Measurements from ENCODE around the gene HTT.

Gene HTT

GRCh38 chr4:3288571-3289094 is 214.2 kb downstream of the HTT start:
- no peak for DNase-seq (ENCODE audit: low spot score)

DNA sequence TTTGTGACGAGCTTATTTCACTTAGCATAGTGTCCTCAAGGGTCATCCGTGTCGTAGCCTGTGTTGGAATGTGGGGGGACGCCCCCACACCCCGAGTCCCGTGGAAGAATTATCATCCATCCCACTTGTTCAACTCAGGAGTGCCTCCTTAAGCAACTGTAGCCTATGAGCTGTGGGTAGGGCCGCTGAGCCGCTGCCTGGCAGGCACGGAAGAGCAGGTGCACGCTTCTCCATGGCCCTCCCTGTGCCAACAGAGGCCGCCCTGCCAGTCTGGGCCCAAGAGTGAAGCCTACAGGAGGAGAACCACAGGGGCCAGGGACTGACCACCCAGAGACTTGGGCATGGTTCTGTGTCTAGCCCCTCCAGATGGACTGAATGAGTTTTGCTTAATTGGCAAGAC is 216.0 kb downstream of the HTT start:
- no peak for DNase-seq (ENCODE audit: low spot score)

- DNase-seq (ENCODE audit: low spot score), result no peak
These were observed 216.4 kb downstream of the HTT start for GRCh38 chr4:3290889-3291321.

DNA sequence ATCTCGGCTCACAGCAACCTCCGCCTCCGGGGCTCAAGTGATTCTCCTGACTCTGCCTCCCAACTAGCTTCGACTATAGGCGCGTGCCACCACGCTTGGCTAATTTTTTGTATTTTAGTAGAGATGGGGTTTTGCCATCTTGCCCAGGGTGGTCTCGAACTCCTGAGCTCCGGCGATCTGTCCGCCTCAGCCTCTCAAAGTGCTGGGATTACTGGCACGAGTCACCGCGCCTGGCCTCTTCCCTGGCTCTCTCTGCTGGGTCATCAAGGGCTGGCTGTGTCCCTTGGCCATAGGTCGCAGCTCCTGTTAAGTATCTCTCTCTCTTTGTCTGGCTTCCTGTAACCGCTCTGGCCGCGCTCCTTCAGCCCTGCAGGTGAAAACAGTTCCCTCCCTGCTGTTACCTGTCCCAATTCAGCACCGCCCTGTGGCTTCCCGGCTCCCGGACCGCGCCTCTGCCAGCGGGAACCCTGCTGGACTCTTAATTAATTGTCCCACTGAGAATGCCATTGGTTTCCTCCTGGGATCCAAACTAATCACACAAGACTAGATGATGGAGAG is 217.0 kb downstream of the HTT start:
- peak; percentile 59 for DNase-seq (ENCODE audit: low spot score)

DNA sequence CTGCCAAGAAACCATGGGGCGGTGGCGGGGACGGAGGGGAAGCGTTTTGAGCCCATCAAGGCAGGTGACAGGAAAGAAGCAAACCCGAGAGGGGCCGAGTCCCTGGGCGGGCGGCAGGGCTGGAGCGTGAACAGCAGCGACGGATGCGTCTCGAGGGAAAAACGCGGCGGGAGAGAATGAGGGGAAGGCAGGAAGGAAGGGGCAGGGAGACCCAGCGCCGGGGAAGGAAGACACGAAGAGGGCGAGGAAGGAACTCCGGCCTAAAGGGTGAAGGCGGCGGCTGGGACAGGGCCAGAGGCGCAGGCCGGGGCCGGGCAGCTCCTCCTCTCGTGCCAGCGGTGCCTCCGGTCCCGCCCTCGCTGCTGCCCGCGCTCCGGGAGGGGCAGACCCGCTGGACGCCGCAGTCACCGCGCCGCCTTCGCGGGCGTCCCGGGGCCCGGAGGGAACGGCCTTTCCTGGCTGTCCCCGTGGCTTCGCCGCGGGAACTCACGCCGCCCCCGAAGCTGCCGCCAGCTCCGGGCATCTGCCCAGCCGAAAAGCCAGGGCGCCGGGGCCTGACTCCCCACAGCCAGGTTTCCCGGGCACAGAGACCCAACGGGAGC is 217.6 kb downstream of the HTT start:
- peak; percentile 74 for DNase-seq (ENCODE audit: low spot score)

DNA sequence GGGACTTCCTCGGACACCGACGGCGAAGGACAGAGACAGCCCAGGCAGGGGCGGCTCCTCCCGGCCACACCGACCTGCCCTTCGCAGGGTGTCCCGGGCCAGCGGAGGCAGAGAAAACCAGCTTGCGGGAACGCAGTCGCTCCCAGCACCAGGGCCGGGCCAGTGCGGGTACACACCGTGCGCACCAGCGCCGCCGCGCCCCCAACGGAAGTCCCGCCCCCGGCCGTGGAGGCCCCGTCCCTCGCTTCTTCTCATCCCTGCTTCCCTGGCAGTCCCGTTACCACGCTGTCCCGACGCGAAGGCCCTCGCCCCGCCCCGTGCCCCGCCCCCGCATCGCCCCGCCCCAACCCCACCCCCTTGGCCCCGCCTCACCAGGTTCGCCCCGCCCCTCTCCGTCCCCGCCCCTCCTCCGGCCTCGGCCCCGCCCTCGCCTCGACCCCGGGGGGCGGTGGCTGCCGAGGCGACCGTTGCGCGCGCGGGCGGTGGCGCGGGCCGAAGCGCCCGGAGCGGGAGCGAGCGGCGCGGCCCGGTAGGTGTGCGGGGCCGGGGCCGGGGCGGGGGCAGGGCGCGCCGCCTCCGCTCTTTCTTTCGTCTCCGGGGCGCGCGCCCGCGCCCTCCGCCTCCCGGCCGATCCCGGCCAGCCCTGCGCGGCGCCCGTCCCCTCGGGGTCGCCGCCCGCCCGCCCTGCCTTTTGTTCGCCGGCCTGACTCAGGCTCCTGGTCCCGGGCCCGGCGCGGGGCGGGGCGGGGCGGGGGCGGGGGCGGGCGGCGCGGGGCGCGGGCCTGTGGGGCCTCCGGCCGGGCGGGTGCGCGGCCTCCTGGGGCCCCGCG is 218.3 kb downstream of the HTT start, which contains the start of gene RGS12:
Gene RGS12 (plus strand): TSS at position 451 of the 830 bp plus-strand sequence. CDS start 23,150 bp downstream, outside the sequence.
- peak; percentile 100 for DNase-seq (ENCODE audit: low spot score)
